Measurements from ENCODE around the gene CNPY1.

DNA sequence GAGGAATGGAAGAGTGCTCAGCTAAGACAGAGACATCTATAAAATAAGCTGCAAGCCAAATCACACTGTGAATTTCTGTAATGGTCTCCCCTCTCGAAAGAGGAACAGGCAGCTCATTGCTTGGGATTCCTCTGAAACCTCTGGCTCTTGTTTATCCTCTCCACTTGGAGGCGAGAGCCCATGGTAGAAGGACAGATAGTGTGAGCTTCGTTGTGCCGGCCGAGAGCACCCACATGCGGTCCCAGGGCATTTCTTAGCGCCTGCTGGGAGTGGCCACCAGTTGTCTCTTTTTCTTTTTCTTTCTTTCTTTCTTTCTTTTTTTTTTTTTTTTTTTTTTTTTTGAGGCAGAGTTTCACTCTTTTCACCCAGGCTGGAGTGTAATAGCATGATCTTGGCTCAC lies 26.2 kb downstream of the CNPY1 start:
- TF ChIP-seq RAD21 (CRISPR knock-in tag; conservative IDR thresholded peaks at IDR 0.05 in 1 of 2, IDR thresholded peaks at IDR 0.05 in 1 of 2) (no peak), GTF2F1 (IDR thresholded peaks at IDR 0.05; ENCODE audit: low read depth, low read length) (no peak), KAT8 (IDR thresholded peaks at IDR 0.05; ENCODE audit: low read depth) (no peak), KAT7 (CRISPR knock-in tag; IDR thresholded peaks at IDR 0.05; ENCODE audit: borderline replicate concordance) (no peak), EZH2 (IDR thresholded peaks at IDR 0.05; ENCODE audit: borderline replicate concordance, low read depth, low read length) (no peak), PATZ1 (CRISPR knock-in tag; IDR thresholded peaks at IDR 0.05; ENCODE audit: borderline replicate concordance) (no peak), MEIS2 (IDR thresholded peaks at IDR 0.05; ENCODE audit: partially characterized antibody) (no peak)
- TF ChIP-seq, protein P1, sequence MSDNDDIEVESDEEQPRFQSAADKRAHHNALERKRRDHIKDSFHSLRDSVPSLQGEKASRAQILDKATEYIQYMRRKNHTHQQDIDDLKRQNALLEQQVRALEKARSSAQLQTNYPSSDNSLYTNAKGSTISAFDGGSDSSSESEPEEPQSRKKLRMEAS (CRISPR knock-in tag; IDR thresholded peaks at IDR 0.05), result no peak
- TF ChIP-seq, protein P2, sequence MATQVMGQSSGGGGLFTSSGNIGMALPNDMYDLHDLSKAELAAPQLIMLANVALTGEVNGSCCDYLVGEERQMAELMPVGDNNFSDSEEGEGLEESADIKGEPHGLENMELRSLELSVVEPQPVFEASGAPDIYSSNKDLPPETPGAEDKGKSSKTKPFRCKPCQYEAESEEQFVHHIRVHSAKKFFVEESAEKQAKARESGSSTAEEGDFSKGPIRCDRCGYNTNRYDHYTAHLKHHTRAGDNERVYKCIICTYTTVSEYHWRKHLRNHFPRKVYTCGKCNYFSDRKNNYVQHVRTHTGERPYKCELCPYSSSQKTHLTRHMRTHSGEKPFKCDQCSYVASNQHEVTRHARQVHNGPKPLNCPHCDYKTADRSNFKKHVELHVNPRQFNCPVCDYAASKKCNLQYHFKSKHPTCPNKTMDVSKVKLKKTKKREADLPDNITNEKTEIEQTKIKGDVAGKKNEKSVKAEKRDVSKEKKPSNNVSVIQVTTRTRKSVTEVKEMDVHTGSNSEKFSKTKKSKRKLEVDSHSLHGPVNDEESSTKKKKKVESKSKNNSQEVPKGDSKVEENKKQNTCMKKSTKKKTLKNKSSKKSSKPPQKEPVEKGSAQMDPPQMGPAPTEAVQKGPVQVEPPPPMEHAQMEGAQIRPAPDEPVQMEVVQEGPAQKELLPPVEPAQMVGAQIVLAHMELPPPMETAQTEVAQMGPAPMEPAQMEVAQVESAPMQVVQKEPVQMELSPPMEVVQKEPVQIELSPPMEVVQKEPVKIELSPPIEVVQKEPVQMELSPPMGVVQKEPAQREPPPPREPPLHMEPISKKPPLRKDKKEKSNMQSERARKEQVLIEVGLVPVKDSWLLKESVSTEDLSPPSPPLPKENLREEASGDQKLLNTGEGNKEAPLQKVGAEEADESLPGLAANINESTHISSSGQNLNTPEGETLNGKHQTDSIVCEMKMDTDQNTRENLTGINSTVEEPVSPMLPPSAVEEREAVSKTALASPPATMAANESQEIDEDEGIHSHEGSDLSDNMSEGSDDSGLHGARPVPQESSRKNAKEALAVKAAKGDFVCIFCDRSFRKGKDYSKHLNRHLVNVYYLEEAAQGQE (IDR thresholded peaks at IDR 0.05; ENCODE audit: borderline replicate concordance), result no peak
- TF ChIP-seq, protein P2 (CRISPR knock-in tag; IDR thresholded peaks at IDR 0.05; ENCODE audit: low read depth), result no peak

Measured in K562 (cell line).